Measurements from ENCODE around the gene CKAP5.

GRCh38 chr11:46868912-46869311 is 22.8 kb upstream of the CKAP5 start:
- TF ChIP-seq GLIS1 (tag by site-specific recombination; IDR thresholded peaks at IDR 0.05) (no peak), ZNF335 (tag by site-specific recombination; conservative IDR thresholded peaks at IDR 0.05) (no peak), ZBTB10 (tag by site-specific recombination; IDR thresholded peaks at IDR 0.05) (no peak), ZNF501 (tag by site-specific recombination; IDR thresholded peaks at IDR 0.05) (no peak), ZNF777 (tag by site-specific recombination; IDR thresholded peaks at IDR 0.05; ENCODE audit: borderline replicate concordance) (no peak), OSR2 (tag by site-specific recombination; IDR thresholded peaks at IDR 0.05) (no peak)

All from HEK293 (cell line).